GM12878 (cell line): ENCODE results near the gene CCR7. TPM values are rescaled to one million over a fixed set of nuclear protein-coding genes. Genes with fewer than 3 reads are reported as not detected.

ENCODE experiments used
- BMI1 ChIP-seq: fragments of 450-650 bp; IDR thresholded peaks from 2 replicates; pipeline ENCODE4 v1.6.1; 2016; ENCODE audit warnings: mild to moderate bottlenecking, moderate library complexity, borderline replicate concordance
- EGR1 ChIP-seq, 2 experiments: IDR thresholded peaks; 1 replicate in 1 of 2; 2 replicates in 1 of 2; pipeline ENCODE4 v1.6.1; 2011 to 2012; ENCODE audit warnings: low read depth in 2 of 2, low read length in 2 of 2, borderline replicate concordance in 1 of 2, mild to moderate bottlenecking in 1 of 2, moderate library complexity in 1 of 2
- EP300 ChIP-seq, 2 experiments: fragments of 150-350 bp in 1 of 2; IDR thresholded peaks; 2 replicates each; pipeline ENCODE4 v1.6.1; 2011 to 2012; ENCODE audit warnings: low read depth in 2 of 2, low read length in 2 of 2, borderline replicate concordance in 1 of 2, improper control_type of control experiment in 1 of 2, inconsistent platforms in 1 of 2; ENCODE audit not compliant: control insufficient read depth in 1 of 2
- HDGF ChIP-seq: fragments of 450-650 bp; IDR thresholded peaks from 2 replicates; pipeline ENCODE4 v1.6.1; 2016; ENCODE audit warnings: antibody characterized with exemption
- MEF2A ChIP-seq: IDR thresholded peaks from 2 replicates; pipeline ENCODE4 v1.6.1; 2011; ENCODE audit warnings: low read depth, mild to moderate bottlenecking, low read length, moderate library complexity; ENCODE audit not compliant: insufficient read depth
- MTA2 ChIP-seq: fragments of 450-650 bp; IDR thresholded peaks from 2 replicates; pipeline ENCODE4 v1.6.1; 2016; ENCODE audit warnings: low read depth, mild to moderate bottlenecking, moderate library complexity
- NFYB ChIP-seq: IDR thresholded peaks from 2 replicates; pipeline ENCODE4 v1.6.1; 2011; ENCODE audit warnings: low read depth, mild to moderate bottlenecking, low read length, improper control_type of control experiment, moderate library complexity; ENCODE audit not compliant: insufficient read depth
- RCOR1 ChIP-seq: conservative IDR thresholded peaks from 2 replicates; pipeline ENCODE4 v1.6.1; 2012; ENCODE audit warnings: low read depth, low read length, improper control_type of control experiment
- SMC3 ChIP-seq: IDR thresholded peaks from 2 replicates; pipeline ENCODE4 v1.6.1; 2011; ENCODE audit warnings: low read length, improper control_type of control experiment, borderline replicate concordance
- SP1 ChIP-seq: IDR thresholded peaks from one replicate; pipeline ENCODE4 v1.6.1; 2011; ENCODE audit warnings: low read depth, low read length
- SREBF2 ChIP-seq: IDR thresholded peaks from 2 replicates; pipeline ENCODE4 v1.6.1; 2012; ENCODE audit warnings: mild to moderate bottlenecking, low read length
- TCF7 ChIP-seq: IDR thresholded peaks from 2 replicates; pipeline ENCODE4 v1.6.1; 2014; ENCODE audit warnings: antibody characterized with exemption, borderline replicate concordance
- YY1 ChIP-seq: IDR thresholded peaks from 2 replicates; pipeline ENCODE4 v1.6.1; 2011; ENCODE audit warnings: low read depth, mild to moderate bottlenecking, low read length
- ZNF217 ChIP-seq: fragments of 450-650 bp; IDR thresholded peaks from 2 replicates; pipeline ENCODE4 v1.6.1; 2017; ENCODE audit warnings: antibody characterized with exemption, mild to moderate bottlenecking
- polyA plus RNA-seq, 11 experiments: library from polyadenylated mRNA; depleted of rRNA in 4 of 11; unstranded in 6 of 11; stranded (reverse) in 5 of 11; fragments of >200 nt; fragmentation: Nextera tagmentation in 4 of 11; fragmentation: Illumina TruSeq in 1 of 11; extraction: Ambion mirVana in 4 of 11; extraction: Trizol in 1 of 11; gene quantifications; 1 replicate in 1 of 11; 2 replicates in 10 of 11; pipeline versions ENCODE4 v1.2.1 to v1.2.3, GENCODE V29; 2011 to 2016; ENCODE audit warnings: inconsistent platforms in 2 of 11, missing spikeins in 2 of 11, low read depth in 1 of 11
- total RNA-seq, 4 experiments: library from RNA; depleted of rRNA in 3 of 4; stranded (reverse); fragments of >200 nt in 3 of 4; fragmentation: Illumina TruSeq in 1 of 4; extraction: Trizol in 1 of 4; gene quantifications; 2 replicates each; pipeline versions ENCODE4 v1.2.1 to v1.2.3, GENCODE V29; 2013 to 2021
- TF ChIP-seq, protein P1 (sequence below): fragments of 450-650 bp; IDR thresholded peaks from 2 replicates; pipeline ENCODE4 v1.6.1; 2016; ENCODE audit warnings: mild to moderate bottlenecking
- TF ChIP-seq, protein P2 (sequence below): IDR thresholded peaks from 2 replicates; pipeline ENCODE4 v1.6.1; 2012; ENCODE audit warnings: mild to moderate bottlenecking, low read depth, low read length
- TF ChIP-seq, protein P3 (sequence below): fragments of 450-650 bp; formaldehyde crosslinking; IDR thresholded peaks from 2 replicates; pipeline ENCODE4 v1.4.0; 2020; ENCODE audit warnings: mild to moderate bottlenecking, moderate library complexity

CCR7 gene
- total and polyA plus RNA-seq, 10 of the 15 experiments (the other 5 are each of a cell fraction or from before 2014, with no cell fraction given), result 131 to 1,171 (median 260) TPM

DNA sequence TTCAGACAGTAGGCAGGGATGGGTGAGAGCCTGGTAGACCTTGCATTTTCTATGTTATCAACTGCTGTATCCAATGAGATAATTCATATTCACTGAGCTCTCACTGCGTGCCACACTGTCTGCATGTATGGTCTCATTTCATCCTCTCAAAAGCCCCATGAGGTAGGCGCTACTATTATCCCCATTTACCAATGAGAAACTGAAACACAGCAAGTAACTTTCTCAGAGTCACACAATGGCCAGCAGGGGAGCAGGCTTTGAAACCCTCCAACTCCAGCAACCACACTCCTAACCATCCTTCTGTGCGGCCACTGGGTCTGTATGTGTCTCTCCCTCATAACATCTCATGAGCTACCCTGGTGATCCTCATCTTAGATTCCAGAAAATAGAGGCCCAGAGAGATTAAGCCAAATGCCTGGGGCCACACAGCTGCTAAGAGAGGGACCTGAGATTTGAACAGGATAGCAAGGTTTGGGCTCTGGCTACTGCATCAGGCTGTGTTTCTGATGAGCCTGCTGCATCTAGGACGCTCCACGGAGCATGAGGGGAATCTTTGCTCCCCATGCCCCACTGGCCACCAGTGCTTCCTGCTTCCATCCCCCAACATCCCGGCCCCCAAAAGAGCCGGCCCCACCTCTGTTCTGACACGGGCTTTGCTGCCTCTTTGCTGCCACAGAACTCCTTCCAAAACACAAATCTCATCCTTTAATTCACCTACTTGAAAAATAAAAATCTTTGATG is 3.2 kb downstream of the CCR7 start (continued):
- peak; percentile 65 to 77; a peak in 2 of 4 replicates for TF ChIP-seq EP300 (IDR thresholded peaks at IDR 0.05; ENCODE audit: borderline replicate concordance in 1 of 2, control insufficient read depth in 1 of 2, low read depth in 2 of 2, low read length in 2 of 2)
- TF ChIP-seq, protein P1, sequence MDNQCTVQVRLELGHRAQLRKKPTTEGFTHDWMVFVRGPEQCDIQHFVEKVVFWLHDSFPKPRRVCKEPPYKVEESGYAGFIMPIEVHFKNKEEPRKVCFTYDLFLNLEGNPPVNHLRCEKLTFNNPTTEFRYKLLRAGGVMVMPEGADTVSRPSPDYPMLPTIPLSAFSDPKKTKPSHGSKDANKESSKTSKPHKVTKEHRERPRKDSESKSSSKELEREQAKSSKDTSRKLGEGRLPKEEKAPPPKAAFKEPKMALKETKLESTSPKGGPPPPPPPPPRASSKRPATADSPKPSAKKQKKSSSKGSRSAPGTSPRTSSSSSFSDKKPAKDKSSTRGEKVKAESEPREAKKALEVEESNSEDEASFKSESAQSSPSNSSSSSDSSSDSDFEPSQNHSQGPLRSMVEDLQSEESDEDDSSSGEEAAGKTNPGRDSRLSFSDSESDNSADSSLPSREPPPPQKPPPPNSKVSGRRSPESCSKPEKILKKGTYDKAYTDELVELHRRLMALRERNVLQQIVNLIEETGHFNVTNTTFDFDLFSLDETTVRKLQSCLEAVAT, result peak; percentile 19
- no peak for TF ChIP-seq HDGF
- TF ChIP-seq NFYB, result no peak
- 0 out of 2 replicates have a peak, but pooled peaks have one; percentile 12 for TF ChIP-seq BMI1
- TF ChIP-seq, protein P2, sequence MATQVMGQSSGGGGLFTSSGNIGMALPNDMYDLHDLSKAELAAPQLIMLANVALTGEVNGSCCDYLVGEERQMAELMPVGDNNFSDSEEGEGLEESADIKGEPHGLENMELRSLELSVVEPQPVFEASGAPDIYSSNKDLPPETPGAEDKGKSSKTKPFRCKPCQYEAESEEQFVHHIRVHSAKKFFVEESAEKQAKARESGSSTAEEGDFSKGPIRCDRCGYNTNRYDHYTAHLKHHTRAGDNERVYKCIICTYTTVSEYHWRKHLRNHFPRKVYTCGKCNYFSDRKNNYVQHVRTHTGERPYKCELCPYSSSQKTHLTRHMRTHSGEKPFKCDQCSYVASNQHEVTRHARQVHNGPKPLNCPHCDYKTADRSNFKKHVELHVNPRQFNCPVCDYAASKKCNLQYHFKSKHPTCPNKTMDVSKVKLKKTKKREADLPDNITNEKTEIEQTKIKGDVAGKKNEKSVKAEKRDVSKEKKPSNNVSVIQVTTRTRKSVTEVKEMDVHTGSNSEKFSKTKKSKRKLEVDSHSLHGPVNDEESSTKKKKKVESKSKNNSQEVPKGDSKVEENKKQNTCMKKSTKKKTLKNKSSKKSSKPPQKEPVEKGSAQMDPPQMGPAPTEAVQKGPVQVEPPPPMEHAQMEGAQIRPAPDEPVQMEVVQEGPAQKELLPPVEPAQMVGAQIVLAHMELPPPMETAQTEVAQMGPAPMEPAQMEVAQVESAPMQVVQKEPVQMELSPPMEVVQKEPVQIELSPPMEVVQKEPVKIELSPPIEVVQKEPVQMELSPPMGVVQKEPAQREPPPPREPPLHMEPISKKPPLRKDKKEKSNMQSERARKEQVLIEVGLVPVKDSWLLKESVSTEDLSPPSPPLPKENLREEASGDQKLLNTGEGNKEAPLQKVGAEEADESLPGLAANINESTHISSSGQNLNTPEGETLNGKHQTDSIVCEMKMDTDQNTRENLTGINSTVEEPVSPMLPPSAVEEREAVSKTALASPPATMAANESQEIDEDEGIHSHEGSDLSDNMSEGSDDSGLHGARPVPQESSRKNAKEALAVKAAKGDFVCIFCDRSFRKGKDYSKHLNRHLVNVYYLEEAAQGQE, result no peak
- TF ChIP-seq ZNF217, result no peak
- 0 out of 2 replicates have a peak, but pooled peaks have one; percentile 68 for TF ChIP-seq RCOR1
- peak; percentile 37; the same call in 1 of the 2 replicates for TF ChIP-seq SMC3
- TF ChIP-seq EGR1 (IDR thresholded peaks at IDR 0.05; ENCODE audit: borderline replicate concordance in 1 of 2, low read depth in 2 of 2, low read length in 2 of 2), result peak in 1 of 2 experiments; percentile 14; a peak in 1 of 3 replicates
- TF ChIP-seq MEF2A, result 0 out of 2 replicates have a peak, but pooled peaks have one; percentile 73
- TF ChIP-seq MTA2, result no peak
- no peak for TF ChIP-seq SREBF2
- no peak for TF ChIP-seq TCF7
- TF ChIP-seq, protein P3, sequence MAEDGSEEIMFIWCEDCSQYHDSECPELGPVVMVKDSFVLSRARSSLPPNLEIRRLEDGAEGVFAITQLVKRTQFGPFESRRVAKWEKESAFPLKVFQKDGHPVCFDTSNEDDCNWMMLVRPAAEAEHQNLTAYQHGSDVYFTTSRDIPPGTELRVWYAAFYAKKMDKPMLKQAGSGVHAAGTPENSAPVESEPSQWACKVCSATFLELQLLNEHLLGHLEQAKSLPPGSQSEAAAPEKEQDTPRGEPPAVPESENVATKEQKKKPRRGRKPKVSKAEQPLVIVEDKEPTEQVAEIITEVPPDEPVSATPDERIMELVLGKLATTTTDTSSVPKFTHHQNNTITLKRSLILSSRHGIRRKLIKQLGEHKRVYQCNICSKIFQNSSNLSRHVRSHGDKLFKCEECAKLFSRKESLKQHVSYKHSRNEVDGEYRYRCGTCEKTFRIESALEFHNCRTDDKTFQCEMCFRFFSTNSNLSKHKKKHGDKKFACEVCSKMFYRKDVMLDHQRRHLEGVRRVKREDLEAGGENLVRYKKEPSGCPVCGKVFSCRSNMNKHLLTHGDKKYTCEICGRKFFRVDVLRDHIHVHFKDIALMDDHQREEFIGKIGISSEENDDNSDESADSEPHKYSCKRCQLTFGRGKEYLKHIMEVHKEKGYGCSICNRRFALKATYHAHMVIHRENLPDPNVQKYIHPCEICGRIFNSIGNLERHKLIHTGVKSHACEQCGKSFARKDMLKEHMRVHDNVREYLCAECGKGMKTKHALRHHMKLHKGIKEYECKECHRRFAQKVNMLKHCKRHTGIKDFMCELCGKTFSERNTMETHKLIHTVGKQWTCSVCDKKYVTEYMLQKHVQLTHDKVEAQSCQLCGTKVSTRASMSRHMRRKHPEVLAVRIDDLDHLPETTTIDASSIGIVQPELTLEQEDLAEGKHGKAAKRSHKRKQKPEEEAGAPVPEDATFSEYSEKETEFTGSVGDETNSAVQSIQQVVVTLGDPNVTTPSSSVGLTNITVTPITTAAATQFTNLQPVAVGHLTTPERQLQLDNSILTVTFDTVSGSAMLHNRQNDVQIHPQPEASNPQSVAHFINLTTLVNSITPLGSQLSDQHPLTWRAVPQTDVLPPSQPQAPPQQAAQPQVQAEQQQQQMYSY (CRISPR knock-in tag), result no peak
- TF ChIP-seq YY1, result peak; percentile 76
- TF ChIP-seq SP1, result no peak
